MV-4-11 (cell line): ENCODE results near the gene GUCA1C.

Experiments
- DNase-seq: peaks from one replicate; lab custom pipeline; 2025; lab: John Stamatoyannopoulos, UW

The GUCA1C gene

DNA sequence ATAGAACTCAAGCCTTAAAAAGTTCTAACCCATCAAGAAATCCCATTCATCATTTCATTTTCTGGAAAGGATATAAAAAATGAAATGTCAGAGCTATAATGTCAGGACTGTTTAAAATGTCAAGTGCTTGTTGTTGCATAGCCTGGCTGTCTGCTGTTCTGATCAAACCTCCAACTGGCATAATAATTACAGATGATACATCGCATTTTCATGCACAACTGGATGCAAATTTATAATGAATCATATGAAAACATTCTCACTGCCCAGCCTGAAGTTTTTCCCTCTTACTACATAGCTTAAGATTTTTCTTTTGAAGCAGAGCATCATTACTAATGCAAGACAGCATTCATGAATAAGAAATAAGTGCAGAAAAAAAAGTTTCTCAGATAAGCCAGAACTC lies 46.5 kb downstream of the GUCA1C start:
- DNase-seq: no peak

- DNase-seq: no peak
Measured at GRCh38 chr3:108899530-108899929, 54.1 kb downstream of the GUCA1C start.

GRCh38 chr3:108897883-108898282 lies 55.8 kb downstream of the GUCA1C start:
- no peak for DNase-seq

GRCh38 chr3:108894981-108895380 lies 58.7 kb downstream of the GUCA1C start:
- no peak for DNase-seq

DNA sequence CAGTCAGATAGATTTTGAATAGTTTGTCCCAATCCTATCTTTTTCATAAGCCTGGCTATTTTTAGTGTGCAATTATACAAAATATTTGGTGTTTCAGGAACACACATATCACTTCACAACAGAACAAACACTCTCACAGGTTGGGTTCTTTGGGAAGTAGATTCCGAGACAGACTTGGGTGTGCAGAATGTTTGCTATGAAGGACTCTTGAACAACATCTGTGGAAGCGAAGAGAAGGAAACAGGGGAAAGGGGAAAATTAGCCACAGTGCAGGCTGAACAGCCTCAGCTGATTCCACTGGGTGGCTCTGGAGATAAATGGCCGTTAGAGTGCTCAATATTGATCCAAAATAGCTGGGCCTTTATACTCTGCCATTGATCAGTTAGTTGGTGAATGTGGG lies 61.8 kb downstream of the GUCA1C start:
- no peak for DNase-seq

- DNase-seq: no peak
Measured at GRCh38 chr3:108887777-108888176, 65.9 kb downstream of the GUCA1C start.

DNA sequence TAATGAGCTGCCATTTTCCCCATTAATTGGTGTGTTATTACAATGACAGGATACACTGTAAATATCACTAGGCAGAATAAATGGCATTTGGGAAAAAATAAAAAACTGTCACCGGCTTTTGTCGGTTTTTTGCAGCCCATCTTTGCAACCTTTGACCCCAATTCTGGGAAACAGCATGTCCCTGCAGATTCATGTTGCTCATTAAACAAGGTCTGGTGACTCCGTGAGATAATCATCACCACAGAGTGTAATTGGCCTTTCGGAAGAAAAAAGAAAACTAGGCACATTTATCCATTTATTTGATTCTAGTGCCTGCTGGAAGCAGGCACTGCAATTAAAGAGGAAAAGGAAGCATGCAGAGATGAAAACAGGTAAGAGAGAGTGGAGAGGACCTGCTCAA lies 66.6 kb downstream of the GUCA1C start:
- no peak for DNase-seq

DNA sequence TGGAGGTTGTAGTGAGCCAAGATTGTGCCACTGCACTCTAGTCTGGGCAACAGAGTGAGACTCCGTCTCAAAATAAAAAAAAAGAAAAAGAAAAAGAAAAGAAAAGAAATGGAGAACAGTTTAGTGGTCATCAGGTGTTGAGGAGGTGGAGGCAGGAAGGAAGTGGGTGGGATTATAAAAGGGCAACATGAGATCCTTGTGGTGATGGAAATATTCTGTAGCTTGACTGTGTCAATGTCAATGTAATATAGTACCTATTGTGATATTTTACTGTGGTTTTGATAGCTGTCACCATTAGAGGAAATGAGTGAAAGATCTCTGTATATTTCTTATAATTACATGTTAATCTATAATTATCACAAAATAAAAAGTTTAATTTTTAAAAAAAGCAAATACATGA lies 70.3 kb downstream of the GUCA1C start:
- no peak for DNase-seq

DNA sequence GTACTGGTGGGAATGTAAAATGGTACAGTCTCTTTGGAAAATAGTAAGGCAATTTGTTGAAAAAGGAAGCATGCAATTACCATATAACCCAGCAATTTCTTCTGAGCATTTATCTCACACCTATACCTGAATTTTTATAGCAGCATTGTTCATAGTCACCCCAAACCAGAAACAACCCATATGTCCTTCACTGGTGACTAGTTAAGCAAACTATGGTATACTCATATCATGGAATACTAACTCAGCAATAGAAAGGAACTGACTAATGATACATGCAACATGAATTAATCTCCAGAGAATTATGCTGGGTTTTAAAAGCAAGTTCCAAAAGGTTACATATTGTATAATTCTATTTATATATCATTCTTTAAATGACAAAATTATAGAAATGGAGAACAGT lies 70.9 kb downstream of the GUCA1C start:
- no peak for DNase-seq

GRCh38 chr3:108879915-108880314 lies 73.8 kb downstream of the GUCA1C start:
- DNase-seq: no peak

- DNase-seq: no peak
Measured at GRCh38 chr3:108877901-108878300, 75.8 kb downstream of the GUCA1C start.

DNA sequence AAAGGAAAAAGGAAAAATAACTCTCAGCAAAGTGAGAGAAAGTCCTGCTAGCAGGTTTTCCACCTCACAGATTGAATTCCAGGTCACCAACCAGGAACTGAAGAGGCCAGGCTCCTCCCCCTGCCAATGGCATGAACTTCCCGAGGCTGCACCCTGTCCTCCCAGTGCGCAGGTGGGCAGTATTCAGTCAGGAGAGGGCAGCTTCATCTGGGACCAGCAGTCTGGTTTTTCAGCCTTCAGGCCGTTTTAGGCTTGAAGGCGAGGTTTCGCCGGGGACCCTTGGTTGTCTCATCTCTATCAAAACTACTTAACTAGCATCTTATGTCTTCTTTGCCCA lies 89.9 kb downstream of the GUCA1C start:
- no peak for DNase-seq

GRCh38 chr3:108862865-108863798 lies 90.5 kb downstream of the GUCA1C start:
- no peak for DNase-seq

DNA sequence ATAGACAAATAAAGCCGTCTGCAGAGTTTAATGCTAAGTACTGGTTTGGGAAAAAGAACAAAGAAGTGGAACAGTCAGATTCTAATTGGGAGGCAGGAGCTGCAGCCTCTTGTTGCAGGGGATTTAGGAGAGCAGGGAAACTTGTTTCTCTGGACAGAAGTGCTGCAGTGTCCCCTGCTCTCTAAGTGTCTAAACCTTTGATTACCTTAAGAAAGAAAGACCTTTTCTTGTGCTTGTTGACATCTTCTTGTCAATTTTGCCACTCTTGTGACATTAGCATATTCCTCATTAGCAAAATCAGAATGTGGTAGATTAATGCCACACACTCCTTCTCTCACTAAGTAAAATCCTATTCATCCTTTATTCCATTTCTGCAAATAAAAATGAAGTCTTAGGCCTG lies 92.3 kb downstream of the GUCA1C start:
- DNase-seq: no peak
